GM18909 (cell line): ENCODE data around the gene USP6NL.
A peak's percentile ranks its signal among the peaks of the same experiment; 100 is the strongest.

ENCODE experiments used
- ATAC-seq: cut with Tn5 transposase; IDR thresholded peaks from one replicate; pipeline ENCODE4 v1.9.1; 2021; ENCODE audit warnings: mild to moderate bottlenecking; ENCODE audit not compliant: unreplicated experiment, poor library complexity

USP6NL gene

GRCh38 chr10:11597470-11597869 is 14.0 kb downstream of the USP6NL start:
- ATAC-seq = no peak

GRCh38 chr10:11595395-11595692 is 16.1 kb downstream of the USP6NL start:
- no peak for ATAC-seq

DNA sequence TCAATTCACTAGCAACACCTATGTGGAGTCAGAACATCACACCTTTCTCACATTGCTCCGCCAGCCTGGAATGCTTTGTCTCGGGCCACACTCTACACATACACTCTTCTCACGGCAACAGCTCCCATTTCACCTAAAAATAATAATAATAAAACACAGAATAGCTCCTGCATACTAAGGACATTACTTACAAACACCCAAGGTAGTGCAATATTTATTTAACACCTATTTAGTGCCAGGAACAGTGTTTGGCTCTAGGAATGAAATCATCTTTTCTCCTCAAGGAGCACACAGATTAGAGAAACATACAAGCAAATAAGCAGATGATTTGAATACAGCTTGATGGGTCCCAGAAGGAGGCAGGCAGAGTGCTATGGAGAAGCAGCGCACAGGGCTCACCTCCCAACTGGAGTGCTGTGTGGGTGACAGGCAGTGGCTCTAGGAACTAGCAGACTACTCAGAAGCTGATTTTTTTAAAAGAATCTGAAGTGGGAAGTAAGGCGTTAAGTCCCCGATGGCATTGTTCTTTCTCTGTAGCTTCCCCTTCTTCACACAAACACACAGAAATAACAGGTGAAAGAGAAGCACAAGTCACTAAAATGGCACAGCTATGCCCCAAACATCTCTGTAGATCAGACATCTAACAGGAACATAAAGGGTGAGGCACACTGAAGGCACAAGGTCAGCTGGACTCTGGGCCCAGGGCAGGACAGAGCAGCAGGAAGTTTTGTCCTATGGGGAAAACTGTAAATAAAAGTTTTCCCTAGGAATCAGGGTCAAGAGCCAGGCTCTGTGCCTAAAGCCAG is 16.7 kb downstream of the USP6NL start:
- ATAC-seq = no peak

DNA sequence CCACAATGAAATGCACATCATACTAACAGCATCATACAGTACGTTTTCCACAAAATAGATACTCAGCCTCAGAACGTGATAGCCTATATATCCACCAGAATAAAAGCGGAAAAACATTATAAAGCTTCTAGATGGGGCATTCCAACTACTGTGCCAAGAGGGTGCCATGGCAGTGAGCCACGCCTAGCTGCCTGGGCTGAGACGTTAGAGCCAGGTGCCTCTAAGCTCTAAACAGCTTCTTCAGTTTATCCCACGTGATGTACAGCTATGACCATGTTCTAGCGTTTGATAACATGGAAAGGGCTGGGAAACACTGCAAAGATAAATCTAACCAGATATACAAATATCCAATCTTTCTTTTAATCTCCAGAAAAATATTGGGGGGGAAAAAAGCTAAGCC is 17.8 kb downstream of the USP6NL start:
- no peak for ATAC-seq

GRCh38 chr10:11589738-11590137 is 21.7 kb downstream of the USP6NL start:
- no peak for ATAC-seq

- no peak for ATAC-seq
Observed at GRCh38 chr10:11588873-11589574, 22.4 kb downstream of the USP6NL start.

DNA sequence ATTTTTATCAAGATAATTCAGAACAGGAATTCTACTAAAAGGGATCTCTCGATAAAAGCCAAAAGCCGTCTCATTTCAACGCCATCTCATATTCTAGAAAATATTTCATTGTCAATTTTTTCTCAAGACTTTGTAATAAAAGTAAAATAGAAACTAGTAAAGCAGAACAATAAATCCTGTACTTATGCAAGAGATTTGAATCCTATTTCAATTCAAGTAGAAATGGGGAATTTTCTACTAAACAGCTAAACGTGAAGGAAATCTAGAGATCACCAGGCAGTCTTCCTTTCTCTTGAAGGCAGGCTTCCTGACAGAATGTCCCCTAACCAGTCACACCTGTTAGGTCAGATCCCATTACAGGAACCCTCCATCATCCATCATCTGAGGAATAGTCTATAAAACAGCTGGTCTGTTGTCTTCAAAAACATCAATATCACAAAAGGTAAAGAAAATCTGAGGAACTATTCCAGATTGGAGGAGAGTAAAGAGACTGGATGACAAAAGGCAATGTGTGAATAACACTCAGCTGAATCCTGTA is 23.7 kb downstream of the USP6NL start:
- no peak for ATAC-seq

DNA sequence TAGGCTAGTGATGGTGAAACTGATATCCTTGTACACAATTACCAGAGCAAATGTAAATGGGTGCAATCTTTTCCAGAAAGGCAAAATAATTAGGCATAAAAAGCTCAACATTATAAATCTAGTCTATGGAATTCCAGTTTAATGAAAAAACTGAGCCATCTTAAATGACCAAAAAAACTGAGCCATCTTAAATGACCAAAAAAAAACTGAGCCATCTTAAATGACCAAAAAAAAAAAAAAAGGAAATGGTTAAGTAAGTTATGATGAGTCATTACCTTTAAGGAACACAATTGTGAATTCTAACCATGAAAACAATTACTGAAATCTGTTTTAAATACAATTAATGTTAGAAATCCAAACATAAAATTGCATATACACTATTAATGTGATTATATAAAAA is 25.3 kb downstream of the USP6NL start:
- no peak for ATAC-seq

- ATAC-seq = no peak
Observed at GRCh38 chr10:11581213-11581612, 30.2 kb downstream of the USP6NL start.

DNA sequence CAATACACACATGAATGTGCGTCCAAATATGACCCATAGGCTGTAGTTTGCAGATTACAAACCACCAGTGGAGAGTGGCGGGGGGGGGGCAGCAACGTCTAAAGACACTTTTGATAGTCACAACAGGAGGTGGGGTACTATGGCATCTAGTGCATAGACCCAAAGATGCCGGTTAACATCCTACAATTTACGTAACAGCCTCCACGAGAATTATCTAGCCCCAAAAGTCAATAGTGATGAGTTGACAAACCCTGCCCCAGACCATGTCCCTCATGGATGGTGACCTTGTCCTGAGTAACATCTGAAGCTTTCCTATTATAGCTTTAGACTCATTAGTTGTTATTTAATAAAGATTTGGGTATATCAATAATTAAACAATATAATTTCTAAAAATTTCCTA is 31.6 kb downstream of the USP6NL start:
- no peak for ATAC-seq

DNA sequence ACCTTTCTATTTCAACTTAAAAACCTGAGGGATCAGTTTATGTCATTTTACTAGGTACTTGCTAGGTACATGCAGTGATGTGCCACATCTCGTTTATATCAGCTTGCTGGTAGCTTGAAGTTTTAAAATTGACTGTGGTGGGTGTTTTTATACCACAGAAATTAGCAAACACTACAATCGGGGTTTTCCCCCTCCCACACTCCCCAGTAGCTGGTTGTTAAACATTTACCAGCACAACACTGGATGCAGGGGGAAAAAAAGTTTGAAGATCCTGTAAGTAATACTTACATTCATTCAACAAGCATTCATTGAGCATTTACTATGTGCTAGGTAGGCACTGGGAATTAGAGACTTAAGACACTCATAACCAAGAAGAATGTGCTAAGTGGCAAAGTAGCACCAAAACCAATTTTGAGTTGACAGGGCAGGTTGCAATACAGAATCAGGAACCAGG is 32.6 kb downstream of the USP6NL start:
- ATAC-seq = no peak

GRCh38 chr10:11576092-11576809 is 35.2 kb downstream of the USP6NL start:
- ATAC-seq = no peak

- ATAC-seq = peak; percentile 60
Observed at GRCh38 chr10:11573497-11573896, 38.0 kb downstream of the USP6NL start.

- no peak for ATAC-seq
Observed at GRCh38 chr10:11570751-11571150, 40.7 kb downstream of the USP6NL start.

GRCh38 chr10:11569471-11569870 is 42.0 kb downstream of the USP6NL start:
- ATAC-seq = no peak

GRCh38 chr10:11568578-11568977 is 42.9 kb downstream of the USP6NL start:
- ATAC-seq = no peak

DNA sequence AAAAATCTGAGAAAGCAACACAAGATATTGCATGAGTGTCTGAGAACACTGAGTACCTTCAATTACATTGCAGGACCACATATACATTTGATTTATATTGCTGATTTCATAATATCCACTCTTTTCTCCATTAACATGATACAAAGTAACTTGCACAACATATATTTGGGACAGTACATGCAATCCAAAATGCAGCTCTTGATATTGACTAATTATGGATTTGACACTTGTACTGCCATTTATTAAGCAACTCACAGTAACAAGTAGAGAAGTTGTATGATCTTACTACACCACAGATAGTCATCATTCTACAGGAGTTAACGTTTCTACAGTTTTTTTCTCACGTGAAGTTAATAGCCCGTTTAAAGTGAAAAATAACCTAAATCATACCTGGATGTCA is 46.7 kb downstream of the USP6NL start:
- no peak for ATAC-seq

GRCh38 chr10:11563936-11564335 is 47.5 kb downstream of the USP6NL start:
- no peak for ATAC-seq

- ATAC-seq = no peak
Observed at GRCh38 chr10:11562888-11563287, 48.6 kb downstream of the USP6NL start.

- peak; percentile 91 for ATAC-seq
Observed at GRCh38 chr10:11560076-11560709, 51.3 kb downstream of the USP6NL start.

DNA sequence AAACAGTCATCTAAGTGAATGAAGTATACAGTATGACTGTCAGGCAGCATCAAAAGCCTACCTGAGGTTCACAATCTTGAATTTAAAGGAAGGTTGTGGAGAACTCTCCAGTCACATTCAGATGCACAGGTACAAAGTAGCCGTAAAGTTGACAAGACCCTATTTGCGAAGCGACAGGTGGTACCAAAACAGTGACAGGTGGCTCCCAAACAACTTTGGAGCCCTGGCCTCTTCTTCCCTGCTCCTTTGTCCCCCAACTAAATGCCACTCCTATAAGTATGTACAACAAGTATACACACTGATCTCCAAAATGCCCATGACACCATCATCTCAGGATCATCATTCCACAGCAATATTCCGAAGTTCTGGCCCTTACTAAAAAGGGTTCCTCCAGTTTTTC is 53.5 kb downstream of the USP6NL start:
- no peak for ATAC-seq
